Measurements from ENCODE around the gene CST11.

GRCh38 chr20:23434521-23435313 lies 18.0 kb downstream of the CST11 start:
- TF ChIP-seq POLR2AphosphoS5 (IDR thresholded peaks at IDR 0.05; ENCODE audit: low read depth) (no peak), CTCF (IDR thresholded peaks at IDR 0.05; ENCODE audit: insufficient read depth, low read length) (no peak)

All from HL-60 (cell line).